NCI-H460 (cell line): Measurements from ENCODE around the gene SLC30A3. TPM values are rescaled to one million over a fixed set of nuclear protein-coding genes. Genes with fewer than 3 reads are reported as not detected.
A peak's percentile ranks its signal among the peaks of the same experiment; 100 is the strongest.

ENCODE experiments used
- DNase-seq: peaks from one replicate; pipeline ENCODE4 v3.0.0-alpha.2; 2016; ENCODE audit warnings: low read depth; ENCODE audit errors: extremely low read depth
- total RNA-seq: library from RNA; depleted of rRNA; stranded (reverse); fragments of >200 nt; shearing (Covaris generic); gene quantifications from 2 replicates; pipeline ENCODE4 v1.2.3, GENCODE V29; 2014

The SLC30A3 gene
- total RNA-seq, 1 experiment from 2014 or later, result 0.50 TPM

DNA sequence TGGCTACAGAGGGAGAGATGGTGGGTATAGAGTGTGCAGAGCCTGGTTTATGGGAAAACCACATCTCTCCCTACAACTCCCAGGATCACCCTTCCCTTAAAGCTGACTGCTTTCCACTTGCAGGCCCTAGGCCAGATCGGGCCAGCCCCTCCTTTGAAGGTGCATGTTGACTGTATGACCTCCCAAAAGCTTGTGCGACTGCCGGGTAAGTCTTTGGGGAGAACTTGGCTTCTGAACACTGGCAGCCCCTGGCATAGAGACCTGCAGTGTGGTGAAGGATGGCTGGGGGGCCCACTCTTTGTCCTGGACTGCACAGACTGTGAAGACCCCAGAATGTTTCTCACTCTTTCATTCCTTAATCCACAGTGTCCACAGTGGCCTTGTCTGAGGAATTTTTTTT lies 26.2 kb downstream of the SLC30A3 start:
- no peak for DNase-seq

DNA sequence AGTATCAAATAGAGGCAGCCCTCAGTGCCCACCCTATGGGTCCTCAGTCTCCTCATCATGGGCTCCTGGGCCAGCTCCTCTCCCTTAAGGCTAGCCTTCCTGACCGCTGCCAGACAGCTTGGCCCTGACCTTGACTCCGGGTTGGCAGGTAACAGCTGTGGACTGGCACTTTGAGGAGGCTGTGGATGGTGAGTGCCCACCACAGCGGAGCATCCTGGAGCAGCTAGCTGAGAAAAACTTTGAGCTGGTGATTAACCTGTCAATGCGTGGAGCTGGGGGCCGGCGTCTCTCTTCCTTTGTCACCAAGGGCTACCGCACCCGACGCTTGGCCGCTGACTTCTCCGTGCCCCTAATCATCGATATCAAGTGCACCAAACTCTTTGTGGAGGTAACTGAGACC lies 26.7 kb downstream of the SLC30A3 start:
- DNase-seq, result no peak

DNA sequence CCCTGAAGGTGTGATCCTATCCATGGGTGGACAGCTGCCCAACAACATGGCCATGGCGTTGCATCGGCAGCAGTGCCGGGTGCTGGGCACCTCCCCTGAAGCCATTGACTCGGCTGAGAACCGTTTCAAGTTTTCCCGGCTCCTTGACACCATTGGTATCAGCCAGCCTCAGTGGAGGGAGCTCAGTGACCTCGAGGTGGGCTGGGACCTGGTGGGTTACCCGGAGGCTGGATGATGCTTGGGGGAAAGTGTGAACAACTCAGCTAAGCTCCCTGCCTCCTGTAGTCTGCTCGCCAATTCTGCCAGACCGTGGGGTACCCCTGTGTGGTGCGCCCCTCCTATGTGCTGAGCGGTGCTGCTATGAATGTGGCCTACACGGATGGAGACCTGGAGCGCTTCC lies 29.5 kb downstream of the SLC30A3 start:
- DNase-seq, result no peak

DNA sequence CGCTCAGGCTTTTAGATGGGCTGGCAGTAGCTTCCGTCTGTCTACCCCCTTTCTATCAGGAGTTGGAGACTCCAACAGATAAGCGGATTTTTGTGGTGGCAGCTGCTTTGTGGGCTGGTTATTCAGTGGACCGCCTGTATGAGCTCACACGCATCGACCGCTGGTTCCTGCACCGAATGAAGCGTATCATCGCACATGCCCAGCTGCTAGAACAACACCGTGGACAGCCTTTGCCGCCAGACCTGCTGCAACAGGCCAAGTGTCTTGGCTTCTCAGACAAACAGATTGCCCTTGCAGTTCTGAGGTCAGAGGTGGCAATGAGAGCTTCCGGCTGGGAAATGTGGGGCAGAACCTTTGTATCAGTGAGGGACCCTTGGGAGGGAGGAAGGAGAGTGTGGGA lies 30.9 kb downstream of the SLC30A3 start:
- DNase-seq, result no peak

DNA sequence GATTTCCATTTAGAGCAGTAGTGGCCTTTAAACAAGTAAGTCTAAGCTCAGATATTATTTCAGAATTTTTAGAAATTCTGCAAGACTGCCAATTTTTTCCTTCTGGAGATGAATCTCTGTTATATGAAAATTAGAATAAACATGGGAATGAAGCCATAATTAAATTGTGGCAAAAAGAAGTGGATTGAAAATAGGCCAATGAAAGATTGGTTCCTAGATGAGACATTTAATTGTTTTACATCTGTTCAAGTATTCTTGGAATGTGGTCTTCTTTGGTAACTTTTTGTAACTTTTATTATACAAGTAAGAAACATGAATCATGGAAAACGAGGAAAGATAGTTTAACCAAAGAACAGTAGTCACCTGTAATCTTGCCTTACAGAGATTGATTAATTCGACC lies 35.3 kb downstream of the SLC30A3 start:
- DNase-seq, result no peak

DNA sequence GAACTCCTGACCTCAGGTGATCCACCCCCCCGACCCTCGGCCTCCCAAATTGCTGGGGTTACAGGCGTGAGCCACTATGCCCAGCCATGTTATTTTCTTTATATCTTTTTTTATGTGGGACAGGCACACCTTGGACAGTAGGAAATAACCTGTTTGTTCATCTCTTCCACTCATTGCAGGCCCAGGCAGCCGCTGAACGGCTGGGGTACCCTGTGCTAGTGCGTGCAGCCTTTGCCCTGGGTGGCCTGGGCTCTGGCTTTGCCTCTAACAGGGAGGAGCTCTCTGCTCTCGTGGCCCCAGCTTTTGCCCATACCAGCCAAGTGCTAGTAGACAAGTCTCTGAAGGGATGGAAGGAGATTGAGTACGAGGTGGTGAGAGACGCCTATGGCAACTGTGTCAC lies 37.3 kb downstream of the SLC30A3 start:
- DNase-seq, result no peak

DNA sequence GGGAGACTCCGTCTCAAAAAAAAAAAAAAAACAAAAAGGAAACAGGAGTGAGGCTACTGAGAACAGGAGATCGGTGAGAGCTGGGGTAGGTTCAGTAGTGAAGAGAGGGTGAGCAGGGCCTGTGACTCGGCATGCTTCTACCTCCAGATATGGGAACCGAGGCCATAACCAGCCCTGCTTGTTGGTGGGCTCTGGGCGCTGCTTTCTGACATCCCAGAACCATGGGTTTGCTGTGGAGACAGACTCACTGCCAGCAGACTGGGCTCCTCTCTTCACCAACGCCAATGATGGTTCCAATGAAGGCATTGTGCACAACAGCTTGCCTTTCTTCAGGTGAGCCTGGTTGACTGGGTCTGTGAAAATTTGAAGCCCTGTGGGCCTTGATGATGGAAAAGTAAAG lies 39.4 kb downstream of the SLC30A3 start:
- DNase-seq, result no peak

DNA sequence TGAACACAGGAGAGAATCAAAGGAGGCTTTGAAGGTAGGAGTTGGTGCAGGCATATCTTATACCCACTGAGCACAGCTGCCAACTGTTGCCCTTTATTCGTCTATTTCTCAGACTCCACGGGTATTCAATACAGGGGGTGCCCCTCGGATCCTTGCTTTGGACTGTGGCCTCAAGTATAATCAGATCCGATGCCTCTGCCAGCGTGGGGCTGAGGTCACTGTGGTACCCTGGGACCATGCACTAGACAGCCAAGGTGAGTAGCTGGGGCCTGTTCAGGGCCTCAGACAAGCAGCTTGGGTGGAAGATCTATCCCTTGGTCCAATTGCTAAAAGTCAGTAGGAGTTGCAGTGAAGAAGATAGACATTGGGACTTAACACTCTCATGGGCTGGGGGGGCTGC lies 40.4 kb downstream of the SLC30A3 start:
- DNase-seq, result no peak

DNA sequence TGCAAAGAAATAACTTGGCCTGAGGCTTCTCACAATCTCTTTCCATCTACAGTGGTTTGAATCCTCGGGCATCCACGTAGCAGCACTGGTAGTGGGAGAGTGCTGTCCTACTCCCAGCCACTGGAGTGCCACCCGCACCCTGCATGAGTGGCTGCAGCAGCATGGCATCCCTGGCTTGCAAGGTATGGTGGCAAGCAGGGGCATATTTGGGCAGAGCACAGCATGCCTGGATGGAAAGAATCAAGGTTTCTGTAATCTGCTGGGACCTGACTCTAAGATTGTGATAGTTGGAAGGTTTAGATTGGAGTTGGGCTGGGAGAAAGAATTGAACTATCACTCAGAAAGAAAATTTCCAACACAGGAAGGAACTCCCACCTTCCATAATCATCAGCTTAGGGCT lies 41.7 kb downstream of the SLC30A3 start:
- no peak for DNase-seq

DNA sequence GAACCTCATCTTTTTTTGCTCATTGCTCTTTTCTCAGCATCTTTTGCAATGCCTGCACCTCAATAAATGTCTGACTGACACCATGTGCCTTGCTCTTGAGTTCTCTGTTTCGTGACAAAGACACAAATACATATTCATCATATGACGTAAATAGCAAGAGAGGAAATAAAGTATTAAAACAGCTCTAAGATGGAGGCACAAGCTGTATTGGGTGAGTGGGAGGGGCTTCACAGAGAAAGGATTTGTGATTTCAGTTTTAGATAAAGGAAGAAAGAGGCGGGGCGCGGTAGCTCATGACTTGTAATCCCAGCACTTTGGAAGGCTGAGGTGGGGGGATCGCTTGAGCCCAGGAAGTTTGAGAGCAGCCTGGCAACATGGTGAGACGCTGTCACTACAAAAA lies 42.8 kb downstream of the SLC30A3 start:
- no peak for DNase-seq

DNA sequence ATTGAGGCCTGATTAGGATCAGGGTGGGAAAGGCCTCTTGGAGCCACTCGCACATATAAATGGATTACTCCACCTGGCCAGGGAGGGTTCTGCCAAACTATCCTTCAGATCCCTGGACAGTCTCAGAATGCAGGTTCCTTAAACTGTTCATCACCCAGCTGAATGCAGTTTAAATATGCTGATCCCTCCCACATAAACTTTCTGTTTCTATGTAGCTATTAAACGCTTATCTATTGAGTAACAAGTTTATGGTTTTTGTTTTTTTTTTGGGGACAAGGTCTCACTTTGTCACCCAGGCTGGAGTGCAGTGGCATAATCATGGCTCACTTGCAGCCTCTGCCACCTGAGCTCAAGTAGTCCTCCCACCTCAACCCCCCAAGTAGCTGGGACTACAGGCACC lies 43.8 kb downstream of the SLC30A3 start:
- no peak for DNase-seq

DNA sequence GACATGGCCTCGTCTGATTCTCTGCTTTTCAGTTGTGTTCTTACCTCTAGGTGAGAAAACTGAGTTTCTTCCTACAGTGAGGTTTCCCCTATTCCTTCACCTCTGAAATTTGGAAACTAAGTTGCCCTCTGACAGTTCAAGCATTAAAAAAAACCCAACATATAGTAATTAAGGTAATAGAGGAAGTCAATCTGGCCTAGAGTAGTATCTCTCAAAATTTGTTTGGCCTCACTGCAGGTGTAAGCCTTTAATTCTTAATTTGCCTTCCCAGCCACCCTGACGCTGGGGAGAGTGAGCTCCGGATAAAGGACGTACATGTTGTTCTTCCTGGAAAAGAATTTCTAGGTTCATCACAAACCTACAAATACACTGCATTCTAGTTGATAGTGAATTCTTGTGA lies 44.2 kb downstream of the SLC30A3 start:
- DNase-seq, result no peak

DNA sequence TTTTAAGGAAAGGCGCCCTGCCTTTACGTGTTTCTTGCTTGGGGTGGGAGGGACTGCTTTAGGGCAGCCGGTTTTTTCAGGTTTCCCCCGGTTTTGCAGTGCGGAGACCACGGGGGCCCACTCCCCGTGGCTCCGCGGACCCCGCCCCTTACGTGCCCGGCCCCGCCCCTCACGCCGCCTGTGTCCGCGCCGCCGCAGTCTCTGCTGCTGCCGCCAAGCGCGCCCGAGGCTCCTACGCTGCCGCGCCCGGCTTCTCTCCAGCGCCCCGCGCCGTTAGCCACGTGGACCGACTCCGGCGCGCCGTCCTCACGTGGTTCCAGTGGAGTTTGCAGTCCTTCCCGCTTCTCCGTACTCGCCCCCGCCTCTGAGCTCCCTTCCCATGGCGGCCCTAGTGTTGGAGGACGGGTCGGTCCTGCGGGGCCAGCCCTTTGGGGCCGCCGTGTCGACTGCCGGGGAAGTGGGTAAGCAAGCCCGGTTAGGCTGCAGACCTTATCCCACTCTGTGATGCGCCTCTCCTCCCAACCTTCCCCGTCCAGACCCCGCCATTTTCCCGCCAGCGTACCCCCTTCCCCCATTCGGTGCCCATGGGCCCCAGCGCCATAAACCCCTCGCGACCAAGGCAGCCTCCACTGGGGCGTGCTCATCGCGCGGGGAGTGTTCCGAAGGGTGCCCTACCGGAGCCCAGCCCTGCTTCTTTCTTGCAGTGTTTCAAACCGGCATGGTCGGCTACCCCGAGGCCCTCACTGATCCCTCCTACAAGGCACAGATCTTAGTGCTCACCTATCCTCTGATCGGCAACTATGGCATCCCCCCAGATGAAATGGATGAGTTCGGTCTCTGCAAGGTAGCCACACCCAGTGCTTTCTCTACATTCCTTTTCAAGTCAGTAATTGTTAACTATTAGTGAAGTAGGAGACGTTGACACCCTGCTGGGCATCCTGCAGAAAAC lies 45.4 kb downstream of the SLC30A3 start, which contains the start of gene CAD:
Gene CAD (plus strand): TSS at position 197 of the 949 bp plus-strand sequence. CDS start 183 bp downstream, at position 380.
- DNase-seq, result peak; percentile 77

DNA sequence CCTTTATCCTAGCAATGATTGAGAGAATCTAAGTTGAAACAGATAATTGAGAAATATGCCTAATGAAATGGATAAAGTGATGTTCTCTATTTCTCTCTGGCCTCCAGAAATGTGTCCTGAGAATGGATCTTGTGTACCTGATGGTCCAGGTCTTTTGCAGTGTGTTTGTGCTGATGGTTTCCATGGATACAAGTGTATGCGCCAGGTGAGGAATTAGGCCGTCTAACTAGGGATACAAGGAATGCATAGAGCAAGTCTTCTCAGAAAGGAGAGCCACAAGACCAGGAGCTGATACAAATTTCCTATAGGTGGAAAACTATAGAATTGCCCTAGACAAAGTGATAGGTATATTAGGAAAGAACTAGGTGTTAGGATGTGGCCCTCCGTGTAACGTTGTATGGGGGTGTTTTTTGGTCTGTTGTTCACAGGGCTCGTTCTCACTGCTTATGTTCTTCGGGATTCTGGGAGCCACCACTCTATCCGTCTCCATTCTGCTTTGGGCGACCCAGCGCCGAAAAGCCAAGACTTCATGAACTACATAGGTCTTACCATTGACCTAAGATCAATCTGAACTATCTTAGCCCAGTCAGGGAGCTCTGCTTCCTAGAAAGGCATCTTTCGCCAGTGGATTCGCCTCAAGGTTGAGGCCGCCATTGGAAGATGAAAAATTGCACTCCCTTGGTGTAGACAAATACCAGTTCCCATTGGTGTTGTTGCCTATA lies 46.3 kb downstream of the SLC30A3 start:
- DNase-seq, result no peak

DNA sequence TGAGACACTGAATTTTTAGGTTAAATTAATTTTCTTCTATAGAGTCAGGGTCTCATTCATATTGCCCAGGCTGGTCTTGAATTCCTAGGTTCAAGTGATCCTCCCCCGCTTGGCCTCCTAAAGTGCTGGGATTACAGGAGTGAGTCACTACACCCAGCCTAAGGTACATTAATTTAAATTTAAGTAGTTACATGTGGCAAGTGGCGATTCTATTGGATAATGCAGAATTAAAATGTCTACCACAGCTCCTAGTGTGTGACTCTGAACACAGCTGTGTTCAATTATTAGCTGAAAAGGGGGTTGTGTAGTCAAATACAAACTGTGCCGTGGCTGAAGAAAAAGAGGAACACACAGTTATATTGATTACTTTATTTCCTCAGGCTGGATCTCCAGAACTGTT lies 47.9 kb downstream of the SLC30A3 start:
- DNase-seq, result no peak

DNA sequence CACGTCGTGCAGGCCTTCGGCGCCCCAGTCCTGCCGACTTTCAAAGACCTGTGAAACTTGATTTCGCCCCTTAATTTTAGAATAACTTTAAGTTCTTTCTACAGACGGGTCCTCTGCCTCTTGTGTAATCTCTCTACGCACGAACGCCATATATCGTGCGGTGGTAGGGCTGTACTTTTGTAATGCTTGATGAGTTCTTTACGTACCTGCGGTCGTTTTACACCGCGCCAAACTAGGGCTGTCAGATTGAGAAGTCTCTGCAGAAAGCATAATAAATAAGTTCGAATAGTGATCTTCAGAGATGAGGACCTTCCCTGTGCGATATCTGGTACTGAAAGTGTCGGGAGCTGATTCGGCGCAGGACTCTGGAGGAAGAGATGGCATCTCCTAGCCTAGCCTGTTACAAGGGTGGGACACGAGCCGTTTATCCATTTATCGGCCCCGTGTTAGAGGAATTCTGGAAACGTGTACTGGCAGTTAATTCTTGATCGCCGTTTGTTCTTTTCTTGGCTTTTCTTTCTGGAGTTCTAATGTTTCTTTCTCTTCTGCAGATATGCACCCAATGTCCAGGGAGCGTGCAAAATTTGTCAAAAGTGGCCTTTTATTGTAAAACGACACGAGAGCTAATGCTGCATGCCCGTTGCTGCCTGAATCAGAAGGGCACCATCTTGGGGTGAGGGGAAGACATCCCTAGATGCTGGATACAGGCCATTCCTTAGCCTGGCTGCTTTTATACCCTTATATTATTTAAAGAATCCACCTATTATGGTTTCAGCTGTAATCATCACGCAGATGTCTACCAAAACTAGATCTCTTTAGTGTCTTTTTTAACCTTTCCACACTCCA lies 50.0 kb downstream of the SLC30A3 start:
- no peak for DNase-seq

DNA sequence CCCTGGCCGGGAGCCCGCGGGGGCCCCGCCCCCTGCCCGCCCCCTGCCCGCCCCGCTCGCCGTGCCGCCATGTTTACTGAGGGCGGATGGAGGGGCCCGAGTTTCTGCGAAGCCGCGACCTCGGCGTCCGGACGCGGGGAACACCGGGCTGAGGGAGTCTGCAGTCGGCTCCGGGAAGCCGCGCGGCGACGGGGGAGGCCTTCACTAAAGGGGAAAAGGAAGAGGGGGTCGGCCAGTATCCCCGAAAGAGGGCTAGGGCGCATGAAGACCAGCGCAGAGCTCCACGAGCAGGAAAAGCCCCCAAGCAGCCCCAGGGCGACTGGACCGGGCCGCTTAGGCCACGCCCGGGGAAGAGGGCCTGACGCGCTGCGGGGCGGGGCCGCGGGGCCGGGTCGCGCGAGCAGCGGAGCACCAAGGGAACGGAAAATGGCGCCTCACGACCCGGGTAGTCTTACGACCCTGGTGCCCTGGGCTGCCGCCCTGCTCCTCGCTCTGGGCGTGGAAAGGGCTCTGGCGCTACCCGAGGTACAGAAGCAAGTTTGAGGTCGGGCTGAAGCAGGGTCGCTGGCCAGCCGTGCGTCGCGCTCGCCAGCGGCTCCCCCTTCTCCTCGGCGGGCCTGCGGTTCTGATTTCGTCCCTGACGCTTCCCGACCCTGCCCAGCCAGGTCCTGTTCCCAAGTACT lies 50.8 kb downstream of the SLC30A3 start, which contains the start of the genes ATRAID and SLC5A6:
Gene ATRAID (plus strand): TSS at position 99 of the 683 bp plus-strand sequence. CDS start 328 bp downstream, at position 427.
Gene SLC5A6 (minus strand): TSS at position 326 of the 683 bp plus-strand sequence. CDS start 4,618 bp downstream, outside the sequence.
- peak; percentile 84 for DNase-seq

DNA sequence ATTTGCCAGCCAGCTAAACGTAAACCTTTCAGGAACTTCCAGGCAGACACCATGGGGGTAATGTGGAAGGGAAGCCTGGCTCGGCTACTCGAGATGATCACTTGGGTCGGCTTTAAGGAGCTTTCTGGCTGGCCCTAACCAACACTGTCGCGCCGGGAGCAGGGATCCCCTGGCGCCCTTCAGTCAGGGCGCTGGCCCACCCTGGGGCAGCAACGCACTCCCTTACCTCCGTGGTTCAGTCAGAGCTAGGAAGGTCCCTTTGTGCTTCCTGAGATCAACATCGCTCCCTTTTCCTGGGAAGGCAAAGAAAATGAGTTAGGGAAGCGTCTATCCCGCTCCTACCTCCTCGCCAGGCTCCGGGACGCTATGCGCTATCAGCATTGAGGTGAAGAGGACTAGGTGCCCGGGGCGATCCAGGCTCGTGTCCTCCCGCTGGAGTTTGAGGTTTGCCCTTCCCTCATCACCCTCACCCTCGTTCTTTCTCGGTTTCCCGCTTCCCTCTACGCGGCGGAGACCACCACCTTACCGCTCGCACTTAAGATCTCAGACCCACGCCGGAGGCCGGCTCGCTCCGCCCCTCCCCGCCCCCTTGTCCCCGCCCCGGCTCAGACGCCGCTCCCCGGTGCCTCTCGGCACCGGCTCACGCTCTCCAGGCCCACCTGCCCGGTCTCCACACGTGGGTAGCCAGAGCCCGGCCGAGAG lies 51.5 kb downstream of the SLC30A3 start:
- no peak for DNase-seq

DNA sequence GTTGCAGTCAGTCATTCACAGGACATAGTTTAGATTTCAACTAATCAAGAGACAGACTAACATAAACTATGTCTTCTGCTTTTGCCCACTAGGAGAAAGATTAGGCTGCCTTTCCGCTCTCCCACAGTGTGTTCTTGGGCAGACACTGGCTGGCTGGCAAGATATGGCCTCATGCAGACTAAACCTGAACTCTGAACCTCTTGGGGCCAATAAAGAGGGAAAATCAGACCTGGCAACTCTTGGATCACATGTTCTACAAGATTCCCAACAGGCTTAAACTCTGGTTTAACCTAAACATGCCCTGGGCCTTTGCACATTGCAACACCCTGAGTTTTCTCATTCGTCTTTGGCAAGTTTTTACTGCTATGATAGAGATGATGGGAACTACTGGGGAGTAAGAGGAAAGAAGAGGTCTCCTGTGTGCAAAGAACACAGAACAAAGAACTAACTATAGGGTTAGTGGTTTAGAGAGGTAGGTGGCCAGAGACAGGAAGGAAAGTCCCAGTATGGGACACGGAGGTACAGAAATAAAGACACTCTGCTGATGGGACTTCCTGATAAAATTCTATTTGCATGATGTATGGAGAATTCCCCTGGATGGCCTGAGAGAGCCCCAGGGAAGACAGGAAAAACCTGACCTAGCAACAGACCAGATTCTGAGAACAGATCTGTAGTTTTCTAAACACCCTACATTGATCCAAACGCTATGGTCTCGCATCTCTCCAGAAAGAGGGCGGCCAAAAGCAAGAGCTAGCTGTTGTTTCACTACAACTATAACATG lies 53.0 kb downstream of the SLC30A3 start:
- DNase-seq, result no peak
